ENCODE results near the gene ANKMY2. TPM values are rescaled to one million over a fixed set of nuclear protein-coding genes. Genes with fewer than 3 reads are reported as not detected.

Gene ANKMY2
- total RNA-seq, 1 donor from 2014 or later = 21.9 TPM

GRCh38 chr7:16594676-16595075, 50.9 kb downstream of the ANKMY2 start:
- DNase-seq (ENCODE audit: missing footprints) = no peak
- intact Hi-C loops (cut with DNase I) = no loop called here
- no peak for ATAC-seq

GRCh38 chr7:16594061-16594460, 51.5 kb downstream of the ANKMY2 start:
- DNase-seq (ENCODE audit: missing footprints) = no peak
- intact Hi-C loops (cut with DNase I) = no loop called here
- ATAC-seq = no peak

GRCh38 chr7:16592395-16592794, 53.2 kb downstream of the ANKMY2 start:
- intact Hi-C loops (cut with DNase I) = no loop called here
- DNase-seq (ENCODE audit: missing footprints) (no peak), ATAC-seq (no peak)

- no peak for ATAC-seq
- intact Hi-C loops (cut with DNase I) = no loop called here
- no peak for DNase-seq (ENCODE audit: missing footprints)
These were observed 55.1 kb downstream of the ANKMY2 start for GRCh38 chr7:16590424-16590823.

GRCh38 chr7:16589881-16590280, 55.7 kb downstream of the ANKMY2 start:
- intact Hi-C loops (cut with DNase I) = no loop called here
- ATAC-seq = no peak
- no peak for DNase-seq (ENCODE audit: missing footprints)

GRCh38 chr7:16587790-16588189, 57.8 kb downstream of the ANKMY2 start:
- ATAC-seq (peak; percentile 74), DNase-seq (ENCODE audit: missing footprints) (no peak)
- intact Hi-C loops (cut with DNase I) = no loop called here

GRCh38 chr7:16587129-16587528, 58.4 kb downstream of the ANKMY2 start:
- ATAC-seq = no peak
- intact Hi-C loops (cut with DNase I) = no loop called here
- DNase-seq (ENCODE audit: missing footprints) = no peak

- intact Hi-C loops (cut with DNase I) = no loop called here
- ATAC-seq = peak; percentile 20
- DNase-seq (ENCODE audit: missing footprints) = peak; percentile 61
These were observed 59.3 kb downstream of the ANKMY2 start for GRCh38 chr7:16586081-16586874.

GRCh38 chr7:16585540-16585939, 60.0 kb downstream of the ANKMY2 start:
- peak; percentile 11 for ATAC-seq
- intact Hi-C loops (cut with DNase I) = no loop called here
- DNase-seq (ENCODE audit: missing footprints) = peak; percentile 65

- DNase-seq (ENCODE audit: missing footprints) = no peak
- no peak for ATAC-seq
- intact Hi-C loops (cut with DNase I) = no loop called here
These were observed 61.7 kb downstream of the ANKMY2 start for GRCh38 chr7:16583834-16584233.

- intact Hi-C loops (cut with DNase I) = no loop called here
- ATAC-seq (no peak), DNase-seq (ENCODE audit: missing footprints) (no peak)
These were observed 64.3 kb downstream of the ANKMY2 start for GRCh38 chr7:16581286-16581685.

- intact Hi-C loops (cut with DNase I) = no loop called here
- no peak for ATAC-seq
These were observed 66.3 kb downstream of the ANKMY2 start for GRCh38 chr7:16579216-16579615.

GRCh38 chr7:16571941-16572340, 73.6 kb downstream of the ANKMY2 start:
- peak; percentile 50 for DNase-seq (ENCODE audit: missing footprints)
- no peak for ATAC-seq
- intact Hi-C loops (cut with DNase I) = no loop called here

More at GRCh38 chr7:16579216-16579615, 66.3 kb downstream of the ANKMY2 start:
- DNase-seq (ENCODE audit: missing footprints) = no peak

- intact Hi-C loops (cut with DNase I) = loop anchor here (2.0 to 10.0 kb wide), 4 partner anchors 132 to 486 kb away; no protein-coding TSS in a partner anchor
- no peak for ATAC-seq
- DNase-seq (ENCODE audit: missing footprints) = no peak
These were observed 80.6 kb downstream of the ANKMY2 start for GRCh38 chr7:16564909-16565426.

- intact Hi-C loops (cut with DNase I) = loop anchor here (2.0 to 10.0 kb wide), 4 partner anchors 131 to 485 kb away; no protein-coding TSS in a partner anchor
- ATAC-seq = no peak
- DNase-seq (ENCODE audit: missing footprints) = no peak
These were observed 81.6 kb downstream of the ANKMY2 start for GRCh38 chr7:16564023-16564380.

GRCh38 chr7:16563281-16564022, 82.1 kb downstream of the ANKMY2 start:
- ATAC-seq = no peak
- DNase-seq (ENCODE audit: missing footprints) = no peak
- intact Hi-C loops (cut with DNase I) = loop anchor here (2.0 to 10.0 kb wide), 4 partner anchors 131 to 485 kb away; no protein-coding TSS in a partner anchor

- DNase-seq (ENCODE audit: missing footprints) (no peak), ATAC-seq (no peak)
- intact Hi-C loops (cut with DNase I) = loop anchor here (10.0 kb wide), 1 partner anchor 258 kb away; no protein-coding TSS in a partner anchor
These were observed 82.9 kb downstream of the ANKMY2 start for GRCh38 chr7:16562456-16563220.

- ATAC-seq (no peak), DNase-seq (ENCODE audit: missing footprints) (no peak)
- intact Hi-C loops (cut with DNase I) = loop anchor here (10.0 kb wide), 1 partner anchor 257 kb away; no protein-coding TSS in a partner anchor
These were observed 83.6 kb downstream of the ANKMY2 start for GRCh38 chr7:16561943-16562342.

All from Right ventricle myocardium inferior (tissue), 1 donor.